ENCODE measurements around the gene APOC3. TPM values are rescaled to one million over a fixed set of nuclear protein-coding genes. Genes with fewer than 3 reads are reported as not detected.

Gene APOC3
- total and polyA plus RNA-seq, 2 experiments from 2014 or later: 2,125 to 2,309 TPM

DNA sequence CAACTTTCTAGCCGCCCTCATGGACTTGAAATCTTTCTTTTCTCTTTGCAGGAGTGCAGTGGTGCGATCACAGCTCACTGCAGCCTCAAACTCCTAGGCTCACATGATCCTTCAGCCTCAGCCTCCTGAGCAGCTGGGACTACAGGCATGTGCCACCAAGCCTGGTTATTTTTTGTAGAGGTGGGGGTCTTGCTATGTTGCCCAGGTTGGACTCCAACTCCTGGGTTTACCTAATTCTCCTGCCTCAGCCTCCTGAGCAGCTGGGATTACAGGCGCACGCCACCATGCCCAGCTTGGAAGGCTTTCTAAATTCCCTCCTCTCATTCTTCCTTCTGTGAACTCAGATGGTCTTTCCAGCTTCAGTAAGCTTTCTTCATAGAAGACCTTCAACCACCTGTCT, 12.4 kb downstream of the APOC3 start:
- peak overlapping the region; percentile 92 for H3K27ac ChIP-seq
- no peak overlapping the region for H3K4me3 ChIP-seq
- no peak for DNase-seq (ENCODE audit: low spot score)
- H3K4me2 ChIP-seq: no peak overlapping the region
- no peak for TF ChIP-seq EZH2 (IDR thresholded peaks at IDR 0.05; ENCODE audit: borderline replicate concordance)
- no peak for TF ChIP-seq EZH2phosphoT487 (IDR thresholded peaks at IDR 0.05; ENCODE audit: low read depth, severe bottlenecking, unreplicated experiment)
- TF ChIP-seq, protein P1, sequence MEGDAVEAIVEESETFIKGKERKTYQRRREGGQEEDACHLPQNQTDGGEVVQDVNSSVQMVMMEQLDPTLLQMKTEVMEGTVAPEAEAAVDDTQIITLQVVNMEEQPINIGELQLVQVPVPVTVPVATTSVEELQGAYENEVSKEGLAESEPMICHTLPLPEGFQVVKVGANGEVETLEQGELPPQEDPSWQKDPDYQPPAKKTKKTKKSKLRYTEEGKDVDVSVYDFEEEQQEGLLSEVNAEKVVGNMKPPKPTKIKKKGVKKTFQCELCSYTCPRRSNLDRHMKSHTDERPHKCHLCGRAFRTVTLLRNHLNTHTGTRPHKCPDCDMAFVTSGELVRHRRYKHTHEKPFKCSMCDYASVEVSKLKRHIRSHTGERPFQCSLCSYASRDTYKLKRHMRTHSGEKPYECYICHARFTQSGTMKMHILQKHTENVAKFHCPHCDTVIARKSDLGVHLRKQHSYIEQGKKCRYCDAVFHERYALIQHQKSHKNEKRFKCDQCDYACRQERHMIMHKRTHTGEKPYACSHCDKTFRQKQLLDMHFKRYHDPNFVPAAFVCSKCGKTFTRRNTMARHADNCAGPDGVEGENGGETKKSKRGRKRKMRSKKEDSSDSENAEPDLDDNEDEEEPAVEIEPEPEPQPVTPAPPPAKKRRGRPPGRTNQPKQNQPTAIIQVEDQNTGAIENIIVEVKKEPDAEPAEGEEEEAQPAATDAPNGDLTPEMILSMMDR (IDR thresholded peaks at IDR 0.05; ENCODE audit: poor library complexity): no peak
- H3K79me2 ChIP-seq: no peaks in the 10 kb centered on the region
- WGBS (ENCODE audit: low lambda C conversion rate, missing lambda C conversion rate): 95% methylated on average over 4 of the region's 4 CpGs
- peaks cover 23% of the 10 kb centered on the region for H3K4me1 ChIP-seq (ENCODE audit: insufficient read depth)
- H3K9me3 ChIP-seq (ENCODE audit: low read depth): no peaks in the 10 kb centered on the region
- H3K27me3 ChIP-seq: no peaks in the 10 kb centered on the region
- H3K36me3 ChIP-seq (replicated peaks; ENCODE audit: insufficient read depth, low read depth): no peaks in the 10 kb centered on the region
- no peak overlapping the region for H2AFZ ChIP-seq
- H4K20me1 ChIP-seq (ENCODE audit: insufficient read depth, poor library complexity, severe bottlenecking): no peaks in the 10 kb centered on the region
- no peaks in the 10 kb centered on the region for H3K9me2 ChIP-seq (replicated peaks; ENCODE audit: insufficient read depth)

DNA sequence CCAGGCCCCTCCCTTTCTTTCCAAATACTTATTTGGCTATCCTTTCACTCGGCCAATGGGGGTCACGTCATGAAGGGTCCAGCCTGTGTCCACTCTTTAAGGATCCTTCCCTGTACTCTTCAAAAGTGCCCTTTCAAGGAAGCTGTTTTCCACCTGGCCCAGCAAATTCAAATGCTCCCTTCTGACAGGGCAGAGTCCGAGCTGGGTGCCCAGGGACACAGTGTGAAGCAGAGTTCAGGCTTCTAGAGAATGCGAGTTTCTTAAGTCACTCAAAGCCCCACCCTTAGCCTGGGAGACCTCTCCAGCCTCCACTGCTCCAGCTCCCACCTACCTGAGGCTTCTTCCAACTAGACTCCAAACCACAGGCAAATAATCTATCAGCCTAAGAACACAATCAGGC, 13.2 kb downstream of the APOC3 start:
- Histone ChIP-seq H4K20me1 (ENCODE audit: insufficient read depth, poor library complexity, severe bottlenecking) (no peaks in the 10 kb centered on the region), H3K27ac (peak overlapping the region; percentile 92), H3K4me2 (peak overlapping the region; percentile 24), H3K36me3 (replicated peaks; ENCODE audit: insufficient read depth, low read depth) (no peaks in the 10 kb centered on the region), H3K27me3 (no peaks in the 10 kb centered on the region), H3K9me2 (replicated peaks; ENCODE audit: insufficient read depth) (no peaks in the 10 kb centered on the region), H3K9me3 (ENCODE audit: low read depth) (no peaks in the 10 kb centered on the region), H3K4me3 (no peak overlapping the region), H2AFZ (no peak overlapping the region), H3K79me2 (no peaks in the 10 kb centered on the region), H3K4me1 (ENCODE audit: insufficient read depth) (peaks cover 17% of the 10 kb centered on the region)
- TF ChIP-seq EZH2phosphoT487 (IDR thresholded peaks at IDR 0.05; ENCODE audit: low read depth, severe bottlenecking, unreplicated experiment): no peak
- TF ChIP-seq, protein P1 (IDR thresholded peaks at IDR 0.05; ENCODE audit: poor library complexity): no peak
- no peak for TF ChIP-seq EZH2 (IDR thresholded peaks at IDR 0.05; ENCODE audit: borderline replicate concordance)
- DNase-seq (ENCODE audit: low spot score): peak; percentile 73
- 54% methylated on average over 4 of the region's 4 CpGs for WGBS (ENCODE audit: low lambda C conversion rate, missing lambda C conversion rate)

DNA sequence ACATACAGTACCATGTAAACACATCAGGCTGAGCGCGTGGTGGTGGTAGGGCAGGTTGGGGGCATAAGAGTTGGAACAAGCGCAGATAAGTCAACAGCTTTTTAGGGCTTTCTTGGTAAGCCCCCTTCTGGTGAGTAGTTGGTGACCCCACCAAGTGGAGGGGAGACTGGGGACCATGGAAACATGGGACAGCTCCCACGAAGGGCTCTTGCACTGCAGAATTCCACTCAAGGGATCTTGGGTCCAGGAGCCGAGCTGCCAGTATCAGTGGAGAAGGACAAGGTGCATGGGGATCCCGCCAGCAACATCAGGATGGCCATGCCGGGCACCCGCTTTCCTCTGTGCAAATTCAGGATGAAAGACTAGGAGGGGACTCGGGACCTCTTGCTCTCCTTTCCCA, 14.0 kb downstream of the APOC3 start:
- TF ChIP-seq, protein P1 (IDR thresholded peaks at IDR 0.05; ENCODE audit: poor library complexity): no peak
- TF ChIP-seq EZH2 (IDR thresholded peaks at IDR 0.05; ENCODE audit: borderline replicate concordance): no peak
- no peak for TF ChIP-seq EZH2phosphoT487 (IDR thresholded peaks at IDR 0.05; ENCODE audit: low read depth, severe bottlenecking, unreplicated experiment)
- Histone ChIP-seq H3K9me3 (ENCODE audit: low read depth) (no peaks in the 10 kb centered on the region), H3K27ac (peak overlapping the region; percentile 92), H3K9me2 (replicated peaks; ENCODE audit: insufficient read depth) (no peaks in the 10 kb centered on the region), H3K27me3 (no peaks in the 10 kb centered on the region), H3K4me2 (peak overlapping the region; percentile 30), H3K36me3 (replicated peaks; ENCODE audit: insufficient read depth, low read depth) (no peaks in the 10 kb centered on the region), H2AFZ (no peak overlapping the region), H3K79me2 (no peaks in the 10 kb centered on the region), H4K20me1 (ENCODE audit: insufficient read depth, poor library complexity, severe bottlenecking) (no peaks in the 10 kb centered on the region), H3K4me3 (no peak overlapping the region), H3K4me1 (ENCODE audit: insufficient read depth) (peaks cover 17% of the 10 kb centered on the region)
- no peak for DNase-seq (ENCODE audit: low spot score)
- WGBS (ENCODE audit: low lambda C conversion rate, missing lambda C conversion rate): 93% methylated on average over 9 of the region's 9 CpGs

DNA sequence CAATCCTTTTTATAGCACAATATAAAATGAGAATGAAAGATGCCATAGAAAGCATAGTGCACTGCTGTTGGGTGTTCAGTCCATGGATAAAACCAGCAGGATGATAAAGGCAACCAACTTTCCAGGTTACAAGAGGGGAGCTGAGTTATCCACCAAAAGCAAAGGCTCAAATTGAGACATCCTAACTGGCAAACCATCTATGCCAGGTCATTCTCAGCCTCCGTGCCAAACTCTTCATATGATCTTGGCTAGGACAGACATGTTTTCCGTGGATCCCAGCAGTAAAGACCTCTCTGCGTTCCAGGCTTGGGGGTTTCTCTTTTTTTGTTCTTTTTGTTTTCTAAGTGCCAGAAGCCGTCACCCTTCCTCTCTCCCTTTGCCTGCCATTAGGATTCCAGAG, 15.0 kb downstream of the APOC3 start:
- H4K20me1 ChIP-seq (ENCODE audit: insufficient read depth, poor library complexity, severe bottlenecking): no peaks in the 10 kb centered on the region
- DNase-seq (ENCODE audit: low spot score): no peak
- H2AFZ ChIP-seq: no peak overlapping the region
- TF ChIP-seq, protein P1 (IDR thresholded peaks at IDR 0.05; ENCODE audit: poor library complexity): no peak
- TF ChIP-seq EZH2phosphoT487 (IDR thresholded peaks at IDR 0.05; ENCODE audit: low read depth, severe bottlenecking, unreplicated experiment): no peak
- TF ChIP-seq EZH2 (IDR thresholded peaks at IDR 0.05; ENCODE audit: borderline replicate concordance): no peak
- H3K9me2 ChIP-seq (replicated peaks; ENCODE audit: insufficient read depth): no peaks in the 10 kb centered on the region
- WGBS (ENCODE audit: low lambda C conversion rate, missing lambda C conversion rate): 94% methylated on average over 4 of the region's 4 CpGs
- H3K79me2 ChIP-seq: no peaks in the 10 kb centered on the region
- H3K4me2 ChIP-seq: no peak overlapping the region
- no peak overlapping the region for H3K27ac ChIP-seq
- no peaks in the 10 kb centered on the region for H3K36me3 ChIP-seq (replicated peaks; ENCODE audit: insufficient read depth, low read depth)
- H3K9me3 ChIP-seq (ENCODE audit: low read depth): no peaks in the 10 kb centered on the region
- no peak overlapping the region for H3K4me3 ChIP-seq
- no peaks in the 10 kb centered on the region for H3K27me3 ChIP-seq
- peaks cover 9% of the 10 kb centered on the region for H3K4me1 ChIP-seq (ENCODE audit: insufficient read depth)
